GM19025 (cell line): Measurements from ENCODE around the gene SERPIND1.
"Not testable (repeated sequence)": the region's sequence is repeated elsewhere in the genome, so short reads cannot be mapped to it uniquely, and the experiment has no call there.

ENCODE experiments used
- ATAC-seq: cut with Tn5 transposase; IDR thresholded peaks from one replicate; pipeline ENCODE4 v1.9.1; 2021; ENCODE audit warnings: mild to moderate bottlenecking, low read depth, moderate library complexity; ENCODE audit not compliant: unreplicated experiment

Gene SERPIND1

GRCh38 chr22:20773793-20774212 lies at the start of gene SERPIND1:
Gene SERPIND1 (plus strand): TSS chr22:20774113. CDS start chr22:20779313, 5,200 bp downstream.
- no peak for ATAC-seq

GRCh38 chr22:20724676-20725454 lies 49.0 kb upstream of the SERPIND1 start:
- ATAC-seq: no peak

GRCh38 chr22:20725987-20726558 lies 47.8 kb upstream of the SERPIND1 start:
- no peak for ATAC-seq

GRCh38 chr22:20727118-20728015 lies 46.5 kb upstream of the SERPIND1 start:
- no peak for ATAC-seq

- no peak for ATAC-seq
Observed at GRCh38 chr22:20728523-20729190, 45.3 kb upstream of the SERPIND1 start.

- ATAC-seq: no peak
Observed at GRCh38 chr22:20729194-20729593, 44.7 kb upstream of the SERPIND1 start.

- ATAC-seq: not testable (repeated sequence)
Observed at GRCh38 chr22:20732431-20732830, 41.5 kb upstream of the SERPIND1 start.

- ATAC-seq: not testable (repeated sequence)
Observed at GRCh38 chr22:20735356-20736162, 38.4 kb upstream of the SERPIND1 start.

- not testable (repeated sequence) for ATAC-seq
Observed at GRCh38 chr22:20736891-20737290, 37.0 kb upstream of the SERPIND1 start.

GRCh38 chr22:20738394-20739089 lies 35.4 kb upstream of the SERPIND1 start:
- no peak for ATAC-seq

GRCh38 chr22:20740222-20740951 lies 33.5 kb upstream of the SERPIND1 start:
- no peak for ATAC-seq

- ATAC-seq: no peak
Observed at GRCh38 chr22:20741008-20741633, 32.8 kb upstream of the SERPIND1 start.

- ATAC-seq: no peak
Observed at GRCh38 chr22:20741634-20742581, 32.0 kb upstream of the SERPIND1 start.

- ATAC-seq: no peak
Observed at GRCh38 chr22:20742764-20743163, 31.1 kb upstream of the SERPIND1 start.

- ATAC-seq: no peak
Observed at GRCh38 chr22:20744456-20744855, 29.5 kb upstream of the SERPIND1 start.

GRCh38 chr22:20745119-20745518 lies 28.8 kb upstream of the SERPIND1 start:
- no peak for ATAC-seq
